ENCODE data around the gene FSD1L. TPM values are rescaled to one million over a fixed set of nuclear protein-coding genes. Genes with fewer than 3 reads are reported as not detected.

Gene FSD1L
- total RNA-seq, 6 experiments from 2014 or later: 0.46 to 2.0 (median 1.3) TPM

DNA sequence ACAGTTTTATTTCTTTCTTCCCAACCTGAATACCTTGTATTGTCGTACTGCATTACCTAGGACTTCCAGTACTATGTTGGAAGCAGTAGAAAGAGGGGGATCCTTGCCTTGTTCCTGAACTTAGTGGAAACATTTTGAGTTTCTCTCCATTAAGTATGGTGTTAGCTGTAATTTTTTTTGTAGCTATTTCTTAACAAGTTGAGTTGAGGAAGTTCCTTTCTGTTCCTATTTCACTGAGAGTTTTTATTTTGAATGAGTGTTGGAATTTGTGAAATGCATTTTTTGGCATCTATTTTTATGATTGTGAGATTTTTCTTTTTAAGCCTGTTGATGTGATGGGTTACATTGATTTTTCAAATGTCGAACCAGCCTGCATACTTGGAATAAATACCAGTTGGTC lies 49.0 kb downstream of the FSD1L start:
- H3K4me3 ChIP-seq: no peak overlapping the region
- DNase-seq (no peak), ATAC-seq (no peak)
- TF ChIP-seq, protein P1, sequence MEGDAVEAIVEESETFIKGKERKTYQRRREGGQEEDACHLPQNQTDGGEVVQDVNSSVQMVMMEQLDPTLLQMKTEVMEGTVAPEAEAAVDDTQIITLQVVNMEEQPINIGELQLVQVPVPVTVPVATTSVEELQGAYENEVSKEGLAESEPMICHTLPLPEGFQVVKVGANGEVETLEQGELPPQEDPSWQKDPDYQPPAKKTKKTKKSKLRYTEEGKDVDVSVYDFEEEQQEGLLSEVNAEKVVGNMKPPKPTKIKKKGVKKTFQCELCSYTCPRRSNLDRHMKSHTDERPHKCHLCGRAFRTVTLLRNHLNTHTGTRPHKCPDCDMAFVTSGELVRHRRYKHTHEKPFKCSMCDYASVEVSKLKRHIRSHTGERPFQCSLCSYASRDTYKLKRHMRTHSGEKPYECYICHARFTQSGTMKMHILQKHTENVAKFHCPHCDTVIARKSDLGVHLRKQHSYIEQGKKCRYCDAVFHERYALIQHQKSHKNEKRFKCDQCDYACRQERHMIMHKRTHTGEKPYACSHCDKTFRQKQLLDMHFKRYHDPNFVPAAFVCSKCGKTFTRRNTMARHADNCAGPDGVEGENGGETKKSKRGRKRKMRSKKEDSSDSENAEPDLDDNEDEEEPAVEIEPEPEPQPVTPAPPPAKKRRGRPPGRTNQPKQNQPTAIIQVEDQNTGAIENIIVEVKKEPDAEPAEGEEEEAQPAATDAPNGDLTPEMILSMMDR (IDR thresholded peaks at IDR 0.05): no peak
- TF ChIP-seq POLR2A (IDR thresholded peaks at IDR 0.05): no peak
- H3K27ac ChIP-seq: no peak overlapping the region
- no peaks in the 10 kb centered on the region for H3K36me3 ChIP-seq
- 73% methylated on average over 2 of the region's 2 CpGs for WGBS (ENCODE audit: insufficient coverage, low coverage, low lambda C conversion rate, missing lambda C conversion rate)
- no peaks in the 10 kb centered on the region for H3K27me3 ChIP-seq
- H3K9me3 ChIP-seq: no peaks in the 10 kb centered on the region
- no peaks in the 10 kb centered on the region for H3K4me1 ChIP-seq
- intact Hi-C loops (cut with DNase I): no loop called here

DNA sequence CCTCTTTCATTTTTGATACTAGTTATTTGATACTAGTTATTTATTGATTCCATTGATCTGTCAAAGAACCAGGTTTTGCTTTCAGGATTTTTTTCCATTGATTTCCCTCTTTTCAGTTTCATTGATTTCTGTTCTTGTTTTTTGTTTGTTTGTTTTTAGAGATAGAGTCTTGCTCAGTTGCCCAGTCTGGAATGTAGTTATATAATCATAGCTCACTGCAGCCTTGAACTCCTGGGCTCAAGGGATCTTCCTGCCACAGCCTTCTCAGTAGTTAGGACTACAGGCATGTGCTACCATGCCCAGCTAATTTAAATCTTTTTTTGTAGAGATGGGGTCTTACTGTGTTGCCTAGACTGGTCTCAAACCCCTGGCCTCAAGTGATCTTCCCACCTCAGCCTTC lies 49.9 kb downstream of the FSD1L start:
- Histone ChIP-seq H3K27me3 (no peaks in the 10 kb centered on the region), H3K36me3 (no peaks in the 10 kb centered on the region), H3K27ac (no peak overlapping the region), H3K9me3 (no peaks in the 10 kb centered on the region), H3K4me3 (no peak overlapping the region), H3K4me1 (no peaks in the 10 kb centered on the region)
- no peak for TF ChIP-seq POLR2A (IDR thresholded peaks at IDR 0.05)
- TF ChIP-seq, protein P1 (IDR thresholded peaks at IDR 0.05): no peak
- ATAC-seq: no peak
- intact Hi-C loops (cut with DNase I): no loop called here
- no peak for DNase-seq

DNA sequence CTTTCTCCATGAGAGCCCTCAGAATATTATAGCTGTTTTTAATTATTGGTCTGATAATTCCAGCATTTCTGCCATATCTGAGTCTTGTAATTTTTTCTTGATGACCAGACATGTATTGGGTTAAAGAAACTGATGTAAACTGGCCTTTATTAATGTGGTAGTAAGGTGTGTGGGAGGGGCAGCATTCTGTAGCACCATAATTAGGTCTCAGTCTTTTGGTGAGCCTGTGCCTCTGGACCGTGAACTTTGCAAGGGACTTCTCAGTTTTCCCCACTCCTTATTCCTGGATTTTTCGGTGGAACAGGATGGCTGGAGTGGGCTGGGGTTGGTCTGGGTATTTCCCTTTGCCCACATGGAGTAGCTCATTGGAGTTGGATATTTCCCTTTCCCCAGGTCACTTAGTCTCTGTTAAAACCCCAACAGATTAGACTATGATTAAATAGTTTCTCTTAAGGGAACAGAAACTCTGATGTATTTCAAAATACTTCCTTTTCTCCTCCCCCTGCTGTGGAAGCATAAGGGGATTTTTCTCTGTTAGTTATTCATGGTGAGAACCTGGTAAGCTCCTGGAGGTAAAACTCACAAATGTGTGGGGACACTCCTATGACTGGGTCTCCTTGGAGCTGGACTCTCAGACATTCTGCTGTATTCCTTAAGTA lies 52.4 kb downstream of the FSD1L start:
- H3K27me3 ChIP-seq: no peaks in the 10 kb centered on the region
- ATAC-seq (peak in 2 of 4 donors; percentile 50 to 65), DNase-seq (no peak)
- no peaks in the 10 kb centered on the region for H3K36me3 ChIP-seq
- no peak overlapping the region for H3K4me3 ChIP-seq
- H3K27ac ChIP-seq: no peak overlapping the region
- 40% methylated on average over 1 of the region's 2 CpGs for WGBS (ENCODE audit: insufficient coverage, low coverage, low lambda C conversion rate, missing lambda C conversion rate)
- H3K4me1 ChIP-seq: no peaks in the 10 kb centered on the region
- intact Hi-C loops (cut with DNase I): no loop called here
- no peaks in the 10 kb centered on the region for H3K9me3 ChIP-seq
- TF ChIP-seq POLR2A (IDR thresholded peaks at IDR 0.05): no peak
- TF ChIP-seq, protein P1 (IDR thresholded peaks at IDR 0.05): no peak

DNA sequence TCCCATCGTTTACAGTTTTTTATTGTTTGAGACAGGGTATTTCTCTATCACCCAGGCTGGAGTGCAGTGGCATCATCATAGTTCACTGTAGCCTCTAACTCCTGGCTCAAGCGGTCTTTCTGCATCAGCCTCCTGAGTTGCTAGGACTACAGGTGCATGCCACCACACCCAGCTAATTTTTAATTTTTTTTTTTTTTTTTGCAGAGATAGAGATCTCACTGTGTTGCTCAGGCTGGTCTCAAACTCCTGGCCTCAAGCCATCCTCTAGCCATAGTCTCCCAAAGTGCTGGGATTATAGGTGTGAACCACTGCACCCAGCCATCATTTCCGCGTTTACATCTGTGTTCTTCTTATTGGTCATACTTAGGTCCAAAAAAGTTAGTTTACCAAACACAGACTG lies 53.6 kb downstream of the FSD1L start:
- Histone ChIP-seq H3K4me1 (no peaks in the 10 kb centered on the region), H3K36me3 (no peaks in the 10 kb centered on the region), H3K27ac (no peak overlapping the region), H3K4me3 (no peak overlapping the region), H3K9me3 (no peaks in the 10 kb centered on the region), H3K27me3 (no peaks in the 10 kb centered on the region)
- TF ChIP-seq, protein P1 (IDR thresholded peaks at IDR 0.05): no peak
- 98% methylated on average over 4 of the region's 4 CpGs for WGBS (ENCODE audit: insufficient coverage, low coverage, low lambda C conversion rate, missing lambda C conversion rate)
- ATAC-seq (no peak), DNase-seq (no peak)
- intact Hi-C loops (cut with DNase I): no loop called here

DNA sequence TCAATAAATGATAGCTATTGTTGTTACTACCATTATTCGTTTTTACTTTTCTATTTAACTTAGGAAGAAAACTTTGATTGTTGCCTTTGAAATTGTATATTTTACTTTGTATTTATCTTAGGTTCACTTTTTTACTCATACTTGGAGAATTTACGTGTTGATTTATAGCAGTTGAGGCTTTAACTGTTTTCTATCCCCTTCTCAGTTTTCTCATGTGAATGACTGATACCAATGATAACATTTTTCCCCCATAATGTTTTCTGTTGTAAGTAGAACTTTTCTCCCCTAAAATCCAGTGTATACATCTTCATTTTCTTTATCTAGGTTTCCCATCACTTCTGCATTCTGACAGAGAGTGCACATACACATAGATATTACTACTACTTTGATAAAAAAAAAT lies 54.4 kb downstream of the FSD1L start:
- no peaks in the 10 kb centered on the region for H3K9me3 ChIP-seq
- DNase-seq (no peak), ATAC-seq (no peak)
- intact Hi-C loops (cut with DNase I): no loop called here
- H3K36me3 ChIP-seq: no peaks in the 10 kb centered on the region
- no peak overlapping the region for H3K4me3 ChIP-seq
- H3K27ac ChIP-seq: no peak overlapping the region
- H3K4me1 ChIP-seq: no peaks in the 10 kb centered on the region
- WGBS (ENCODE audit: insufficient coverage, low coverage, low lambda C conversion rate, missing lambda C conversion rate): 61% methylated on average over 2 of the region's 2 CpGs
- TF ChIP-seq, protein P1 (IDR thresholded peaks at IDR 0.05): no peak
- TF ChIP-seq POLR2A (IDR thresholded peaks at IDR 0.05): no peak
- H3K27me3 ChIP-seq: no peaks in the 10 kb centered on the region
